RWPE1 (cell line): Measurements from ENCODE around the gene ZNF775.
A peak's percentile ranks its signal among the peaks of the same experiment; 100 is the strongest.

Experiments used
- CTCF ChIA-PET: fragments of 350-600 bp; sonication (Branson Sonifier 250); formaldehyde crosslinking; extraction: SDS; loops from one replicate; lab custom pipeline; 2021; lab: Yijun Ruan, JAX
- POLR2A ChIA-PET: fragments of 400-600 bp; formaldehyde crosslinking; extraction: SDS; loops from one replicate; lab custom pipeline; 2020; ENCODE audit warnings: antibody characterized with exemption; ENCODE audit not compliant: low non-redundant PET; lab: Yijun Ruan, JAX
- DNase-seq: peaks from one replicate; pipeline ENCODE4 v3.0.0; 2012; ENCODE audit warnings: low spot score
- H3K27ac ChIP-seq: fragments of 450-650 bp; 2 replicates; pipeline ENCODE4 v1.5.1; 2017
- CTCF ChIP-seq: fragments of 450-650 bp; conservative IDR thresholded peaks from 2 replicates; pipeline ENCODE4 v1.5.1; 2017; ENCODE audit warnings: low read depth, mild to moderate bottlenecking

The ZNF775 gene

GRCh38 chr7:150401861-150402631 lies 22.9 kb downstream of the ZNF775 start:
- DNase-seq, result no peak
- ChIA-PET CTCF (no interaction called here), POLR2A (interaction anchor here (0.6 kb wide), 1 partner anchor 30 kb away, joined by 3 read pairs; no protein-coding TSS in a partner anchor)
- TF ChIP-seq CTCF, result no peak
- no peak overlapping the region for H3K27ac ChIP-seq

- H3K27ac ChIP-seq, result no peak overlapping the region
- ChIA-PET POLR2A (interaction anchor here (0.6 kb wide), 1 partner anchor 30 kb away, joined by 3 read pairs; no protein-coding TSS in a partner anchor), CTCF (no interaction called here)
- DNase-seq, result no peak
- no peak for TF ChIP-seq CTCF
Observed at GRCh38 chr7:150402671-150403321, 23.7 kb downstream of the ZNF775 start.

- H3K27ac ChIP-seq, result peak overlapping the region; percentile 74; the same call in 1 of the 2 replicates
- DNase-seq, result no peak
- CTCF ChIA-PET, result no interaction called here
- POLR2A ChIA-PET, result no interaction called here
- no peak for TF ChIP-seq CTCF
Observed at GRCh38 chr7:150403376-150404171, 24.4 kb downstream of the ZNF775 start.

GRCh38 chr7:150404172-150404804 lies 25.2 kb downstream of the ZNF775 start:
- no peak for TF ChIP-seq CTCF
- H3K27ac ChIP-seq, result peak overlapping the region; percentile 74
- ChIA-PET CTCF (no interaction called here), POLR2A (no interaction called here)
- no peak for DNase-seq

- DNase-seq, result peak; percentile 80
- ChIA-PET CTCF (no interaction called here), POLR2A (no interaction called here)
- peak overlapping the region; percentile 74 for H3K27ac ChIP-seq
- TF ChIP-seq CTCF, result peak; percentile 67
Observed at GRCh38 chr7:150404805-150405583, 25.9 kb downstream of the ZNF775 start.
